IMR-90 (cell line): ENCODE measurements around the gene GBA3. TPM values are rescaled to one million over a fixed set of nuclear protein-coding genes. Genes with fewer than 3 reads are reported as not detected.

Source experiments
- ATAC-seq: fragments of 200-7000 bp; cut with Tn5 transposase; 2 replicates; pipeline ENCODE4 v1.9.1; 2020; ENCODE audit warnings: low read depth, mild to moderate bottlenecking, moderate library complexity
- BruUV-seq: library from RNA; stranded (reverse); fragments of 400-500 nt; replicated peaks from 2 replicates; lab custom pipeline; 2021; lab: Mats Ljungman, UMichigan
- CTCF ChIA-PET: fragments of 300-600 bp; formaldehyde crosslinking; extraction: SDS; loops from one replicate; lab custom pipeline; 2021; ENCODE audit warnings: antibody characterized with exemption; lab: Yijun Ruan, JAX
- POLR2A ChIA-PET: fragments of 300-600 bp; sonication (Branson Sonifier 250); formaldehyde crosslinking; loops from one replicate; lab custom pipeline; 2022; ENCODE audit warnings: antibody characterized with exemption; ENCODE audit not compliant: unreplicated experiment; lab: Charles Lee
- DNase-seq: peaks from one replicate; pipeline ENCODE4 v3.0.0; 2013
- H2AFZ ChIP-seq: replicated peaks from 2 replicates; pipeline ENCODE3; 2013; ENCODE audit warnings: low read length, mild to moderate bottlenecking; ENCODE audit not compliant: poor library complexity
- H2AK5ac ChIP-seq: 2 replicates; pipeline ENCODE4 v1.6.1; 2013; ENCODE audit warnings: low read depth, low read length, inconsistent platforms
- H2AK9ac ChIP-seq: replicated peaks from 2 replicates; pipeline ENCODE3; 2013; ENCODE audit warnings: mild to moderate bottlenecking, low read depth, low read length, moderate library complexity; ENCODE audit not compliant: poor library complexity
- H2BK120ac ChIP-seq: 2 replicates; pipeline ENCODE4 v1.6.1; 2013; ENCODE audit warnings: low read depth, low read length, inconsistent platforms
- H2BK15ac ChIP-seq: 3 replicates; pipeline ENCODE4 v1.6.1; 2013; ENCODE audit warnings: low read depth, low read length, inconsistent platforms
- H2BK20ac ChIP-seq: 2 replicates; pipeline ENCODE4 v1.6.1; 2013; ENCODE audit warnings: low read depth, mild to moderate bottlenecking, inconsistent platforms, low read length, moderate library complexity
- H2BK5ac ChIP-seq: 2 replicates; pipeline ENCODE4 v1.6.1; 2013; ENCODE audit warnings: mild to moderate bottlenecking, low read depth, low read length, inconsistent platforms; ENCODE audit not compliant: poor library complexity, severe bottlenecking
- H3K14ac ChIP-seq: replicated peaks from 2 replicates; pipeline ENCODE4 v1.6.1; 2013; ENCODE audit warnings: low read depth, low read length, inconsistent platforms
- H3K18ac ChIP-seq: 2 replicates; pipeline ENCODE4 v1.6.1; 2013; ENCODE audit warnings: low read depth, low read length, control low read depth
- H3K23ac ChIP-seq: 2 replicates; pipeline ENCODE4 v1.6.1; 2013; ENCODE audit warnings: low read depth, low read length, inconsistent platforms
- H3K27ac ChIP-seq: 2 replicates; pipeline ENCODE4 v1.5.1; 2013; ENCODE audit warnings: mild to moderate bottlenecking, control low read depth, low read length; ENCODE audit not compliant: insufficient read depth
- H3K27me3 ChIP-seq: 2 replicates; pipeline ENCODE4 v1.6.1; 2013; ENCODE audit warnings: low read length; ENCODE audit not compliant: control insufficient read depth, insufficient read depth
- H3K36me3 ChIP-seq: 2 replicates; pipeline ENCODE4 v1.6.1; 2013; ENCODE audit warnings: low read length, mixed read lengths; ENCODE audit not compliant: control insufficient read depth, insufficient read depth
- H3K4ac ChIP-seq: 2 replicates; pipeline ENCODE4 v1.6.1; 2013; ENCODE audit warnings: low read depth, low read length, inconsistent platforms
- H3K4me1 ChIP-seq: 2 replicates; pipeline ENCODE4 v1.6.1; 2013; ENCODE audit warnings: low read length, mixed read lengths; ENCODE audit not compliant: control insufficient read depth, insufficient read depth
- H3K4me2 ChIP-seq: 2 replicates; pipeline ENCODE4 v1.6.1; 2013; ENCODE audit warnings: low read depth, mild to moderate bottlenecking, control low read depth, low read length, moderate library complexity
- H3K4me3 ChIP-seq: 2 replicates; pipeline ENCODE4 v1.5.1; 2013; ENCODE audit warnings: low read depth, mild to moderate bottlenecking, control low read depth, low read length, moderate library complexity; ENCODE audit not compliant: insufficient read depth
- H3K56ac ChIP-seq: 2 replicates; pipeline ENCODE4 v1.6.1; 2013; ENCODE audit warnings: low read length, inconsistent platforms; ENCODE audit not compliant: insufficient read depth; ENCODE audit errors: extremely low read depth
- H3K79me1 ChIP-seq, 2 experiments: 2 replicates each; pipeline ENCODE4 v1.6.1; 2013; ENCODE audit warnings: low read length in 2 of 2, inconsistent platforms in 1 of 2, low read depth in 1 of 2
- H3K9ac ChIP-seq: 2 replicates; pipeline ENCODE4 v1.6.1; 2013; ENCODE audit warnings: low read depth, low read length, control low read depth
- H3K9me1 ChIP-seq: 2 replicates; pipeline ENCODE4 v1.6.1; 2013; ENCODE audit warnings: low read length, inconsistent platforms; ENCODE audit not compliant: insufficient read depth
- H3K9me3 ChIP-seq: 2 replicates; pipeline ENCODE4 v1.6.1; 2013; ENCODE audit warnings: low read length; ENCODE audit not compliant: control insufficient read depth, insufficient read depth
- H4K20me1 ChIP-seq: 2 replicates; pipeline ENCODE4 v1.6.1; 2013; ENCODE audit warnings: low read length, inconsistent platforms; ENCODE audit not compliant: insufficient read depth
- H4K5ac ChIP-seq: 2 replicates; pipeline ENCODE4 v1.6.1; 2013; ENCODE audit warnings: mild to moderate bottlenecking, low read depth, low read length, control low read depth
- H4K8ac ChIP-seq, 2 experiments: 2 replicates each; pipeline ENCODE4 v1.6.1; 2013; ENCODE audit warnings: low read depth in 2 of 2, low read length in 2 of 2, control low read depth in 1 of 2, inconsistent platforms in 1 of 2
- H4K91ac ChIP-seq: 2 replicates; pipeline ENCODE4 v1.6.1; 2013; ENCODE audit warnings: low read depth, low read length, inconsistent platforms; ENCODE audit not compliant: insufficient read depth
- BHLHE40 ChIP-seq: fragments of 150-350 bp; IDR thresholded peaks from 2 replicates; pipeline ENCODE4 v1.6.1; 2016; ENCODE audit warnings: mild to moderate bottlenecking, low read depth, low read length
- CEBPB ChIP-seq: IDR thresholded peaks from 2 replicates; pipeline ENCODE4 v1.6.1; 2012; ENCODE audit warnings: low read depth, low read length, improper control_type of control experiment
- CHD1 ChIP-seq: IDR thresholded peaks from 2 replicates; pipeline ENCODE4 v1.6.1; 2012; ENCODE audit warnings: low read depth, low read length, improper control_type of control experiment
- CTCF ChIP-seq: conservative IDR thresholded peaks from 2 replicates; pipeline ENCODE4 v1.5.1; 2012; ENCODE audit warnings: mild to moderate bottlenecking, low read depth, low read length, improper control_type of control experiment
- FOS ChIP-seq: fragments of 150-350 bp; IDR thresholded peaks from 2 replicates; pipeline ENCODE4 v1.6.1; 2016; ENCODE audit warnings: low read depth, low read length
- MAFK ChIP-seq: IDR thresholded peaks from 2 replicates; pipeline ENCODE4 v1.6.1; 2012; ENCODE audit warnings: low read depth, low read length, improper control_type of control experiment
- MAZ ChIP-seq: IDR thresholded peaks from 2 replicates; pipeline ENCODE4 v1.6.1; 2012; ENCODE audit warnings: low read depth, mild to moderate bottlenecking, low read length, improper control_type of control experiment, moderate library complexity, borderline replicate concordance
- MXI1 ChIP-seq: IDR thresholded peaks from 2 replicates; pipeline ENCODE4 v1.6.1; 2012; ENCODE audit warnings: low read depth, mild to moderate bottlenecking, low read length, moderate library complexity, borderline replicate concordance
- NFE2L2 ChIP-seq: fragments of 150-350 bp; IDR thresholded peaks from 2 replicates; pipeline ENCODE4 v1.6.1; 2016; ENCODE audit warnings: low read depth, mild to moderate bottlenecking, low read length
- POLR2A ChIP-seq: IDR thresholded peaks from 2 replicates; pipeline ENCODE4 v1.6.1; 2012; ENCODE audit warnings: mild to moderate bottlenecking, low read depth, low read length
- RAD21 ChIP-seq: IDR thresholded peaks from 2 replicates; pipeline ENCODE4 v1.6.1; 2012; ENCODE audit warnings: low read length, improper control_type of control experiment
- RCOR1 ChIP-seq: IDR thresholded peaks from 2 replicates; pipeline ENCODE4 v1.6.1; 2012; ENCODE audit warnings: mild to moderate bottlenecking, low read length, improper control_type of control experiment; ENCODE audit not compliant: insufficient replicate concordance
- RFX5 ChIP-seq: IDR thresholded peaks from 2 replicates; pipeline ENCODE4 v1.8.0; 2012; ENCODE audit warnings: low read depth, mild to moderate bottlenecking, low read length, moderate library complexity
- SMC3 ChIP-seq: fragments of 150-350 bp; IDR thresholded peaks from 2 replicates; pipeline ENCODE4 v1.6.1; 2016; ENCODE audit warnings: low read depth, mild to moderate bottlenecking, antibody characterized with exemption, low read length, moderate library complexity
- USF2 ChIP-seq: fragments of 150-350 bp; IDR thresholded peaks from 2 replicates; pipeline ENCODE4 v1.6.1; 2017; ENCODE audit warnings: mild to moderate bottlenecking, antibody characterized with exemption, low read length, low read depth
- WGBS, 2 experiments: methylation state at CpG; one replicate each; pipeline versions ENCODE4 v1.1.5 to v1.1.7; 2013; ENCODE audit warnings: missing lambda C conversion rate in 2 of 2; ENCODE audit not compliant: insufficient read length in 1 of 2; ENCODE audit errors: extremely low coverage in 2 of 2; 5-methylcytosine and 5-hydroxymethylcytosine counted together
- dilution Hi-C: fragments of 300-500 bp; cut with HindIII; formaldehyde crosslinking; loops from one replicate; pipeline ENCODE4 v1.14.3; 2018; ENCODE audit warnings: low sequenced_read_pairs; ENCODE audit not compliant: unreplicated experiment
- in situ Hi-C: fragments of 300-500 bp; cut with MboI; formaldehyde crosslinking; loops from 3 replicates; pipeline ENCODE4 v1.14.3; 2019; ENCODE audit warnings: low sequenced_read_pairs, inconsistent platforms, mixed read lengths
- intact Hi-C: fragments of 100-400 bp; cut with micrococcal nuclease; formaldehyde crosslinking; loops from 2 replicates; pipeline ENCODE4 v1.10.0; 2022
- polyA plus RNA-seq, 3 experiments: library from polyadenylated mRNA; depleted of rRNA; stranded (reverse); fragments of >200 nt; gene quantifications; 2 replicates each; pipeline ENCODE4 v1.2.3, GENCODE V29; 2012; ENCODE audit warnings: low replicate concordance in 1 of 3
- total RNA-seq: library from RNA; depleted of rRNA; stranded (reverse); fragments of >200 nt; gene quantifications from 2 replicates; pipeline ENCODE4 v1.2.3, GENCODE V29; 2012
- TF ChIP-seq, protein P1 (sequence below): fragments of 150-350 bp; IDR thresholded peaks from 2 replicates; pipeline ENCODE4 v1.6.1; 2016; ENCODE audit warnings: low read depth, mild to moderate bottlenecking, low read length, moderate library complexity, borderline replicate concordance

The GBA3 gene
- total and polyA plus RNA-seq, 2 of the 4 experiments (the other 2 are of a cell fraction) = not detected

DNA sequence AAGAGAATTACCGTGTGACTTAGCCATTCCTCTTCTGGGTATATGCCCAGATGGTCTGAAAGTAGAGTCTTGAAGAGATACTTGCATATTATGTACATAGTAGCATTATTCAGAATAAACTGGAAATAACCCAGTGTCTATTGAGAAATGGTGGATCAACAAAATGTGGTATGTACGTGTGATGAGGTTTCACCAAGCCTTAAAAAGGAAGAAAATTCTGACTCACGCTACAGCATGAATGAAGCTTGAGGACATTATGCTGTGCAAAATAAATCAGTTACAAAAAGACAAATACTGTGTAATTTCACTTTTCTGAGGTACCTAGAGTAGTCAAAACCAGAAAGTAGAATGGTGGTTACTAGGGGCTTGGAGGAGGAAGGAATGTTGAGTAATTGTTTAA, 37.3 kb downstream of the GBA3 start:
- Histone ChIP-seq H3K4me2 (no peak overlapping the region), H3K79me1 (no peaks in the 10 kb centered on the region), H3K27ac (no peak overlapping the region), H3K18ac (no peak overlapping the region), H2AFZ (no peak overlapping the region), H3K4ac (no peak overlapping the region), H3K27me3 (no peaks in the 10 kb centered on the region), H3K36me3 (no peaks in the 10 kb centered on the region), H3K4me3 (no peak overlapping the region), H4K5ac (no peak overlapping the region), H2BK15ac (no peak overlapping the region), H3K9me1 (no peaks in the 10 kb centered on the region), H2AK5ac (no peak overlapping the region), H3K56ac (no peak overlapping the region), H3K9ac (no peak overlapping the region), H2BK20ac (no peak overlapping the region), H3K23ac (no peak overlapping the region), H3K9me3 (no peaks in the 10 kb centered on the region), H2BK5ac (no peak overlapping the region), H4K8ac (no peak overlapping the region), H4K91ac (no peak overlapping the region), H3K14ac (no peak overlapping the region), H2AK9ac (no peak overlapping the region), H2BK120ac (no peak overlapping the region), H4K20me1 (no peaks in the 10 kb centered on the region), H3K4me1 (no peaks in the 10 kb centered on the region)
- intact Hi-C loops = no loop called here
- ATAC-seq = no peak
- BruUV-seq = no TSS peak
- dilution Hi-C loops = no loop called here
- POLR2A ChIA-PET = no interaction called here
- in situ Hi-C loops = no loop called here
- CTCF ChIA-PET = interaction anchor here (0.6 kb wide), 1 partner anchor 418 kb away, joined by 4 read pairs; no protein-coding TSS in a partner anchor
- WGBS, 2 experiments = no CpG with 5 or more reads among the region's 3 CpGs
- no peak for DNase-seq
- TF ChIP-seq FOS = no peak
- TF ChIP-seq RCOR1 = no peak
- no peak for TF ChIP-seq USF2
- no peak for TF ChIP-seq MAZ
- no peak for TF ChIP-seq MXI1
- TF ChIP-seq CTCF = no peak
- no peak for TF ChIP-seq MAFK
- TF ChIP-seq RAD21 = no peak
- no peak for TF ChIP-seq SMC3
- no peak for TF ChIP-seq CEBPB
- TF ChIP-seq, protein P1, sequence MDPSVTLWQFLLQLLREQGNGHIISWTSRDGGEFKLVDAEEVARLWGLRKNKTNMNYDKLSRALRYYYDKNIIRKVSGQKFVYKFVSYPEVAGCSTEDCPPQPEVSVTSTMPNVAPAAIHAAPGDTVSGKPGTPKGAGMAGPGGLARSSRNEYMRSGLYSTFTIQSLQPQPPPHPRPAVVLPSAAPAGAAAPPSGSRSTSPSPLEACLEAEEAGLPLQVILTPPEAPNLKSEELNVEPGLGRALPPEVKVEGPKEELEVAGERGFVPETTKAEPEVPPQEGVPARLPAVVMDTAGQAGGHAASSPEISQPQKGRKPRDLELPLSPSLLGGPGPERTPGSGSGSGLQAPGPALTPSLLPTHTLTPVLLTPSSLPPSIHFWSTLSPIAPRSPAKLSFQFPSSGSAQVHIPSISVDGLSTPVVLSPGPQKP = no peak
- TF ChIP-seq NFE2L2 = no peak
- no peak for TF ChIP-seq CHD1
- TF ChIP-seq RFX5 = no peak
- no peak for TF ChIP-seq POLR2A
- no peak for TF ChIP-seq BHLHE40
